CD1c-positive myeloid dendritic cell (primary cell): Measurements from ENCODE around the gene CDHR5.
A peak's percentile ranks its signal among the peaks of the same experiment; 100 is the strongest.
"Not testable (repeated sequence)": the region's sequence is repeated elsewhere in the genome, so short reads cannot be mapped to it uniquely, and the experiment has no call there.

Source experiments
- DNase-seq: peaks from one replicate; pipeline ENCODE4 v3.0.0-alpha.2; 2016; ENCODE audit errors: extremely low spot score

The CDHR5 gene, protein sequence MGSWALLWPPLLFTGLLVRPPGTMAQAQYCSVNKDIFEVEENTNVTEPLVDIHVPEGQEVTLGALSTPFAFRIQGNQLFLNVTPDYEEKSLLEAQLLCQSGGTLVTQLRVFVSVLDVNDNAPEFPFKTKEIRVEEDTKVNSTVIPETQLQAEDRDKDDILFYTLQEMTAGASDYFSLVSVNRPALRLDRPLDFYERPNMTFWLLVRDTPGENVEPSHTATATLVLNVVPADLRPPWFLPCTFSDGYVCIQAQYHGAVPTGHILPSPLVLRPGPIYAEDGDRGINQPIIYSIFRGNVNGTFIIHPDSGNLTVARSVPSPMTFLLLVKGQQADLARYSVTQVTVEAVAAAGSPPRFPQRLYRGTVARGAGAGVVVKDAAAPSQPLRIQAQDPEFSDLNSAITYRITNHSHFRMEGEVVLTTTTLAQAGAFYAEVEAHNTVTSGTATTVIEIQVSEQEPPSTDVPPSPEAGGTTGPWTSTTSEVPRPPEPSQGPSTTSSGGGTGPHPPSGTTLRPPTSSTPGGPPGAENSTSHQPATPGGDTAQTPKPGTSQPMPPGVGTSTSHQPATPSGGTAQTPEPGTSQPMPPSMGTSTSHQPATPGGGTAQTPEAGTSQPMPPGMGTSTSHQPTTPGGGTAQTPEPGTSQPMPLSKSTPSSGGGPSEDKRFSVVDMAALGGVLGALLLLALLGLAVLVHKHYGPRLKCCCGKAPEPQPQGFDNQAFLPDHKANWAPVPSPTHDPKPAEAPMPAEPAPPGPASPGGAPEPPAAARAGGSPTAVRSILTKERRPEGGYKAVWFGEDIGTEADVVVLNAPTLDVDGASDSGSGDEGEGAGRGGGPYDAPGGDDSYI

DNA sequence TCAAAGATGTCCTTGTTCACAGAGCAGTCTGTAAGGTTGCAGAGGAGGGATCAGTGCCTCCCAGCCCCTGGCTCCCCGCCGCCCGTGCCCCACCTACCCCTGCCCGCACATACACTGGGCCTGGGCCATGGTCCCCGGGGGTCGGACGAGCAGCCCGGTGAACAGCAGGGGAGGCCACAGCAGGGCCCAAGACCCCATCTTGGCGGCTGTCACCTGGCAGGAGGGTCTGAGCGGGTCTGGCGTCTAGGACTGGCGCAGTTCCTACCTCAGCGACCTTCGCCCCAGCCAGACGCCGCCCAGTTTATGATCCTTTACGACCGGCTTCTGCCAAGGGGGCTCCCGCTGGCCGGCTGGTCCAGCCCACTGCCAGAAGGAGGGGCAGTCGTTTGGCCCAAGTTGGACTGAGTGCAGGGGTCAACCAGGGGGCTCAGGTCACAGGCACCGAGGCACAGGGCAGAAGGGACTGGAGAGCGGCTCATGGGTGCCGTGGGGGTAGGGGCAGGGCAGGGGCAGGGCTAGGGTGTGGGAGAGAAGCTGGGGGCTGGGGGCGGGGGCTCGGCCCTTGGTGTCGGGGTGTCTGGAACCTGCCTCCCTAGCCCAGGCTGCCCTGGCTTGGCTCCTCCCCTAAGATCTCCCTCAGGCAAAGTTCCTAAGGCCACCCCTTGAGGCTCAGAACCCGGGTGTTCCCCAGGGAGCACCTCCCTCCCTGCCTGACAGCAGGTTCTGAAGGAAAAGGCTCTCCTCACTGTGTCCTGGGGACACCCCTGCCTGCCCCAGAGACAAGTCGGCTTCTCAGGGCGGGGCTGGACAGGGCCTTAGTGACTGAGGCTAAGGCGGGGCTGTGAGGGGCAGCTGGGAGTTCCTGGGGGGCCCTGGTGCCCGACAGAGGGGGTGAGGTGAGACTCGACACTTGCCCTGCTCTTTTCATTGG, at the start of gene CDHR5:
TSS of gene CDHR5 (minus strand) at position 251 of the 931 bp plus-strand sequence. CDS start at position 198, 53 bp downstream.
- DNase-seq, result no peak

DNA sequence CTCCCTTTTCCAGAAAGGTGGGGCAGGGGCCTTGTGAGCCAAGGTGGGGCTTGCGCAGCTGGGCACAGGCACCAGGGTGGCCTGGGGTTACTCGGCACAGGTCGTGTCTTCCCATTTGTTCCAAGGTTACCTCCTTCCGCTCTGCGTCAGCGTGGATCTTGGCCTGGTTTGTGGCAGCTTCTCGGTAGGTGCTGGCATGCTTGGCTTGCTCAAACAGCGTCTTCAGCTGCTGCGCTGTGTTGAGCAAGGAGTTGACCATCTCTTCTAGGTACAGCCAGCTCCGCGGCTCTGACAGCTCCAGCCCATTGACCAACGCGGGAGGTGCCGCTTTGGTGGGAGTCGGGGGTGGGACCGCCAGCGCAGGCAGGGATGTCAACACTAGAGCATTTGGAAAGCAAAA, 49.7 kb upstream of the CDHR5 start:
- DNase-seq, result no peak

DNA sequence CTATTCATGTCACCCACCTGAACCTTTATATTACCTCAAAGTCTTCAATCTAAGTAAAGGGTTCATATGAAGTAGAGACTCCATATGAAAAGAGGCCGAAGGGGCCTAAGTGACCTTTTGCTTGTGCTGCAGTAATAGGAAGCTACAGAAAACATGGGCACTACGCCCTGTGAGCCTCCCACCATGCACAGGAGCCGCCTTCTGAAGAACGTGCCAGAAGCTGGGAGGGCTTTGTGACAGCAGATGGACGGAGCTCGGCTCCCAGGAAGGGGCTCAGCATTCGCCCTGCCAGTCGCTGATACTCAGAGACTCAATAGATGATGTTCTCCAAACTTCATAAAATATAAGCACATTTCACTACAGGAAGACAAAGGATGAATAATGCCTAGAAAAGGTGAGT, 49.1 kb upstream of the CDHR5 start:
- no peak for DNase-seq

DNA sequence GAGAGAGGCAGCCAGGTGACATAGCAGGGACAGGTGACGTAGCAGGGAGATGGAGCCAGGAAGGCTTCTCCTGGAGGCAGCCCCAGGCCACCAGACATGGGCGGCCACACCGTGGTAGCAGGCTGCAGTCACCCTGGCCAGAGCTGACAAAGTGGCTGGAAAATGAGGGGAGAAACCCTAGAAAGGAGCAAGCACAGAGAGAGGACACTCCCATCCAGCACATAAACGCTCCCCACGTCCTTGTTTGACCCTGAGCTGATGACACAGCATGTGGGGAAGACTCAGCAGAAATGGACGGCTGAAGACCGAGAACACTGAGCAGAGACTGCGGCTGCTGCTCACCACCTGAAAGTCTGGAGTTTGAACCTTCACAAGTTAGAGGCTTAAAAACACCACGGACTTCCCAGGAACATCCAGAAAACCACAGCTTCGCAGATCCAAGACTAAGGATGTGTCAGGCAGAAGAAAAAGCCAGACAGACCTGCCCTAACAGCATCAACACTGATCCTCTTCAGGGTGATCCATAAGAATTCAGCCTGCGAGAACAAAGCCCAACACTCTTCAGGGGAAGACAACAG, 41.0 kb upstream of the CDHR5 start:
- no peak for DNase-seq

DNA sequence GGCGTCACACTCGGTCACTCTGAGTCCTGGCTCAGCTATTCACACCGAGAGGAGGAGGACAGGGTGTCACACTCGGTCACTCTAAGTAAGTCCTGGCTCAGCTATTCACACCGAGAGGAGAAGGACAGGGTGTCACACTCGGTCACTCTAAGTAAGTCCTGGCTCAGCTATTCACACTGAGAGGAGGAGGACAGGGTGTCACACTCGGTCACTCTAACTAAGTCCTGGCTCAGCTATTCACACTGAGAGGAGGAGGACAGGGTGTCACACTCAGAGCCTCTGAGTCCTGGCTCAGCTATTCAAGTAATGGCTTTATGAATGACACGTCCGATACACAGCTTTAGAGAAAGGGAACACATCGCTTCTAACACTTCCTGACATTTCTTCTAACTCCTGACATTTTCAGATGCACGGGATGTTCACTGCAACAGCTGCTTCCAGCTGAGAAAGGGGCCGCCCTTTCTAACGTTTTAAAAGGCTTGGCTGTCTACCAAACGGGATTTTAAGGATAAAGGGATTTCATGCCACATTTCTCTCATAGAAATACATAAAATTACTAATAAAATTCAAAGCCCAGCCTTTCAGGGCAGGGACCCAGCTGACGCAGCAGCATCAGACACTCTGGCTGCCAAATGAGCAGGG, 40.4 kb upstream of the CDHR5 start:
- DNase-seq, result no peak

DNA sequence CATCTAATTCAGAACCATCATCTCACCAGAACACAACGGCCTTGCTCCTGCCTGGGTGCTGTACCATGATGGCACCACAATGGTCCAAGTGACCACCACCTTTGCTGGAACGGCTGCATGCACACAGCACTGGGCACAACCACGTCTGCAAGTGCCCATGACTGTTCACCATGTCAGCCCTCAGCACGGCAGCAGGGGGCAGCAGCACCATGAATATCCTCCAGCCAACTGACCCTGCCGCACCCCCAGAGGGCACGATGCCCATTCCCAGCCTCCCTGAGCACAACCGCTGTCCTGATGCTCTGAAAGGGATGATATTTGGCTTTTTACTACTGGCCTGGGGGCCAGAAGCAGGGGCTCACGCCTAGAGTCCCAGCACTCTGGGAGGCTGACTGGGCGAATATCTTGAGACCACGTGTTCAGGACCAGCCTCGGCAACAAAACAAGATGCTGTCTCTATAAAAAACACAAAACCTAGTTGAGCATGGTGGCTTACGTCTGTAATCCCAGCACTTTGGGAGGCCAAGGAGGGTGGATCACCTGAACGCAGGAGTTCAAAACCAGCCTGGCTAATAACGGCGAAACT, 38.0 kb upstream of the CDHR5 start:
- peak; percentile 58 for DNase-seq

DNA sequence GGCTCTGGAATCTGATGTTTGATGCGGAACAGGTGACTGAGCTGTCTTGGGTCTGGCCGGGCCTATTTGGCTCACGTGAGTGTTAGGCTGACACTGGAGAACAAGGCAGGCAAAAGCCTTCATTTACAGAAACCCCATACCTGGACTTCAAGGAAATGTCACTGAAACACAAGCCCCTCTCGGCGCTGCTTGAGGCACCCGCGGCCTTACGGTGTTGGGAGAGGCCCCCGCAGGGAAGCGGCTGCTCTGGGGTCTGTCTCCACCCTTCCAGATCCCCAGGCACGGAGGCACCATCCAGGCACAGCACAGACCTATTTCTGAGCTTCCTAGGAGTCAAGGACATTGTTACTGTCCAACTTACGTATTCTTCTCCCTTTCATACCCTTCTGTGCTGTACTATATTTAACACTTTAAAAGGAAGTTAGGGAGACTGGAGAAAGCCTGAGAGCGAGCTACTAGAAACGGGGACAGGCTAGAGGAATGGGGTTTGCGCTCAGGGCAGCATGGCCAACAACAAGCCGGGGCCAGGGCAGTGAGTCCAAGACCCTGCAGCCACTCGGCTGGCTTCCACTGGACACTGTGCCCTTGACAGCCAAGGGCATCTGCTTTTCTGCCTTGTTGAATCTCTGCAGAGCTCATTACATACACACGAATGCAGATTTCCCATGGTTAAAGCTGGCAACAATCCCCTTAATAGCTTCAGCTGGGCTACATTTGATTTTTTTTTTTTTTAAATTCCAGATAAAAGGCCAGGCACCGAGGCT, 36.1 kb upstream of the CDHR5 start:
- DNase-seq, result no peak

DNA sequence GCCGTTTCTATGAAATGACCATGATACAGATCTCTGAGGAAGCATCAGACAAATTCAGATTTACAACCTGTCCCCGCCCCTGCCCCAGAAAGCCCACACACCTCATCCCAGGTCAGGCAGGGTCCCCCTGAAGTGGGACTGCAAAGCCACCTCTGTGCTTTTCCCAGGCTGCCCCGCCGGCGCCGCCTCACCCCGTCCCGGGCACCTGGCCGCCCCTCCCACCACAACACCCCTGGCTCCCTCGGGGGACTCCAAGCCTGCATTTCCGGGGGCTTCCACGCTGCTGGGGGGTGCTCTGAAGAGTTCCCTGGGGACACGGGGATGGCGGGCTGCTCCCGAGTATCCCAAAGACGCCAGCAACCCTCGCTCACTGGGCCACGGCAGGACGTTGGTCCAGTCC, 35.5 kb upstream of the CDHR5 start:
- no peak for DNase-seq

DNA sequence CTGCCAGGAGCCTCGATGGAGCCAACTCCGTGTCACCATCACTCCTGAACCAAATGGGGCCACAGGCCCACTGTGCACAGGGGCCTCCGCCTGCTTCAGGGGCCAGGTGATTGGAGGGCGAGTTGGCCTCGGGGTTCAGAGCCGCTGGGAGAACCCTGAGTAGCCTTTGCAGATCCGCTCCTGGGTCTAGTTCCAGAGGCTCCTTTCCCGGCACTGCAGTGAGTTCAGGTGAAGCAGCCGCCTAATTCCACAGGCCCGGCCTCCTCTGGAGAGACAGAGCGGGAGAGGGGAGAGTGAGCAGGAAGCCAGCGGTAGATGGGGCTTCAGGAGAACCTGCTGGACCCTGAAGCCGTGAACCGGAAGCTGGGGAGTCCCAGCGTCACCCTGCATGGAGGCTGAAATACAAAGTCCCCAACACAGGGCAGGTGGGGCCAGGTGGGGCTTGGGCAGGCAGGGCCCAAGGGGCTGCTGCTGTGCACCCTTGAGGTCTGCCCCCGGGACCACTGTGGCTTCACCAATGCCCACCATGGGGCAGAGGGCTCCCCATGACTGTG, 34.9 kb upstream of the CDHR5 start:
- DNase-seq, result no peak

DNA sequence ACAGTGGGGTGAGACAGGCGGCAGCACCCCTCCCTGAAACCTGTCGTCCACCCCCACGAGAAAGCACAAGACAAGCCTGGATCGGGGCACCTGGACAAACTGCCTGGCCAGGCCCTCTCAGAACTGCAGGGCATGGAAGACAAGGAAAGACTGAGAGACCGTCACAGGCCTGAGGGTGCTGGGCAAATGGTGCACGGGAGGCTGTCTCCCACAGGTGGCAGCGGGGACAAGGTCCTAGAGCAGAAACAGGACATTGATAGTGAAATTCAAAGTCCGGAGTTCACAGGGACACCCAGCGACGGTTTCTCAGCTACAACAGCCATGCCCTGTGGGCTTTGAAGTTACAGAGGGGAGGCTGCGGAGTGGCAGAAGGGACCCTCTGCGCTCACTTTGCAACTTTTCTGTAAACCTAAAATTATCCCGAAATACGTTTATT, 33.0 kb upstream of the CDHR5 start:
- no peak for DNase-seq

DNA sequence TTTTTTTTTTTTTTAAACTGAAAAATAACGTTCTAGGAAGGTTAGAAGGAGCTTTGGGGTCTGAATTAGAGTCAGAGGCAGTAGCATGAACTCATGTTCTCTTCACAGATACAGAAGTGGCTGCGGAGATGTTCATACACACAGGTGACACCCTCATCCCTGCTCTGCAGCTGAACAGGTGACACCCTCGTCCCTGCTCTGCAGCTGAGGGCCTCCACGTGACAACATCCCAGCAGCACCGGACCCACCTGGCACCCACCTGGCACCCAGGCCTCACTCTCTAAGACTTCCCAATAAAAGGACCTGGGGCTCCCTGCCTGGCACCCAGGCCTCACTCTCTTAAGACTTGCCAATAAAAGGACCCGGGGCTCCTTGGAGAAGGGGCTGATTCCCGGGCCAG, 32.1 kb upstream of the CDHR5 start:
- DNase-seq, result no peak

DNA sequence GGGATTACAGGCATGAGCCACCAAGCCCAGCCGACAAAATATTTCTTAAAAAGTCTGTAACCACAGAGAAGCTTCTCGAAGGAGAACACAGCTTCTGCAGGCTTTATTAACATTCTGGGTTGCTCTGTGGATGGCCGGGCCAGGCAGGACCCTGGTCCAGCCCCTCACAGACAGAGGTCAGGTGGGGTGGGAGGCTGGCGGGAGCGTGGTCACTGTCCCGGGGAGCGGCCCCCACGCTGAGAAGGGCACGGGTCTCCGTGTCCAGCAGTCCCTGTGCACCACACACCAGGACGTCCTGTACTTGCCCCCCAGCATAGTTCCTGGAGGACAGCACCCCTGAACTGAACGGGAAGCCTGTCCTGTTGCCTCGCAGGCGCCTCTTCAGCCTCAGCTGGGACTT, 31.7 kb upstream of the CDHR5 start:
- no peak for DNase-seq

DNA sequence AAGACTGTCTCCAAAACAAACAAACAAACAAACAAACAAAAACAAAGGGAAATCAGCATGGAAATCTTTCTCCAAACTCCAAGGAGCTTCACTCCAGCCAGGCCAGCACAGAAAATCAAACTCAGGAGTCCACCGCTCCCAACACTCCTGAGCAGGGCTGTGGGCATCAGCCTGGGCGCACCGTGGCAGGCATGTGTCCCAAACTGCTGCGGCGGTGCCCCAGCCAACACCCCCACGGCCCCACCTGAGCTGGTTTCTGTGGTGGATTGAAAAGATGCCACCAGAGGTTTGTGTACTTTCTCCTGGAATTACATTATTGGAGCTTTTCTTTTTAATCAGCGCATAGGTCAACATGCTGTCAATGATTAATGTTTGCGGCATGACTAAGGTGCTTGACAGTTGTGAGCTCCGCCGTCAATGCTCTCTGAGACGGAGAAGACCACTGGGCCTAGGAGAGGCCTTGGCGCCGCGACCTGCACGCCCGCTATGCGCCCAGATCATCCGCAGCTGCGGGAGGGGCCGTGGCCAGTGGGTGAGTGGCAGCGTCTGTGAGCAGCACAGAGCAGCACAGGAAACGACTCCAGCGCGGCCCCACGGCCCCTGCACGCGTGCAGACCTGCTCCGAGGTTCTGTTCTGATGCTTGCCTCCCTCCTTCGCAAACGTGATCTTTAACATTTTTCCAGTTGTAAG, 30.4 kb upstream of the CDHR5 start:
- no peak for DNase-seq

DNA sequence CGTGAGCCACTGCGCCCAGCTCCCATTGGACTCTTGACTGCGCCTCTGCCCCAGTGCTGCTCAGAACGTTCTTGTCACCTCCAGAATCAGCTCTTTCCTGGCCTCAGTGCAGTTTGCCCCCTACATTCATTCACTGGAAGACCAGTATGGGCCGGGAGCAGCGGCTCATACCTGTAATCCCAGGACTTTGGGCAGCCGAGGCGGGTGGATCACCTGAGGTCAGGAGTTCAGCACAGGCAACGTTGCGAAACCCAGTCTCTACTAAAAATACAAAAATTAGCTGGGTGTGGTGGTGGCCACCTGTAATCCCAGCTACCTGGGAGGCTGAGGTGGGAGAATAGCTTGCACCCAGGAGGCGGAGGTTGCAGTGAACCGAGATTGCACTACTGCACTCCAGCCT, 29.7 kb upstream of the CDHR5 start:
- DNase-seq, result not testable (repeated sequence)

DNA sequence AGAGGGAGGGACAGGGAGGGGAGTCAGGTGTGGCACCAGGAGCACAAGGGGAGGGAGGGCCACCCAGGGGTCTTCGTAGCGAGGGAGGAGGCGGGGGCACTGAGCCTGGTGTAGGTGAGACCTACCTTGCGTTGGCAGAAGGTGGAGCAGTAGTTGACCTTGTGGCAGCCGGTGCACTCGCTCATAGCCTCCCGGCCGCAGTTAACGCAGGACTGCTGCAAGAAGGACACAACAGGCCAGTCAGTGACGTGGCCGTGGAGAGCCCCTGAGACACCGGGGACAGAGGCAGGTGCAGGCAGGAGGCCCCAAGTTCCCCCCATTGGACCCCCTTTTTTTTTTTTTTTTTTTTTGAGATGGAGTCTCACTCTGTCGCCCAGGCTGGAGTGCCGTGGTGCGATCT, 29.1 kb upstream of the CDHR5 start:
- DNase-seq, result no peak

DNA sequence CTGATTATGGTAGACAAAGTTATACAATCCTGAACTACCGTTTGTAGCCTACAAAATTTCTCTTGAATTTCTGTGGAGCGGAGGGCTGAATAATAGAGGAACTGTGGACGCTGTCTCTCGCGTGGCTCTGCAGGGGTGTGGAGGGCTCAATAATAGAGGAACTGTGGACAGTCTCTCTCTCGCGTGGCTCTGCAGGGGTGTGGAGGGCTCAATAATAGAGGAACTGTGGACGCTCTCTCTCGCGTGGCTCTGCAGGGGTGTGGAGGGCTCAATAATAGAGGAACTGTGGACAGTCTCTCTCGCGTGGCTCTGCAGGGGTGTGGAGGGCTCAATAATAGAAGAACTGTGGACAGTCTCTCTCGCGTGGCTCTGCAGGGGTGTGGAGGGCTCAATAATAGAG, 28.4 kb upstream of the CDHR5 start:
- peak; percentile 78 for DNase-seq

DNA sequence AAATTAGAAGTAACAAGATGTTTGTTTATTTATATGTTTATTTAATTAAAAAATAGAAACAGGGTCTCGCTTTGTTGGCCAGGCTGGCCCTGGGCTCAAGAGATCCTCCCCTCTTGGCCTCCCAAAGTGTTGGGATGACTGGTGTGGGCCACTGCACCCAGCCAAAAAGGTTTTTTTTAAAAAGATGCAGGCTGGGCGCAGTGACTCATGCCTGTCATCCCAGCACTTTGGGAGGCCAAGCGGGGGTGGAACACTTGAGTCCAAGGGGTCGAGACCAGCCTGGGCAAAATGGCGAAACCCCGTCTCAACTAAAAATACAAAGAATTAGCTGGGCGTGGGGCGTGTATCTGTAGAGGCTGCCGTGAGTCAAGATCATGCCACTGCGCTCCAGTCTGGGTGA, 25.7 kb upstream of the CDHR5 start:
- DNase-seq, result no peak

DNA sequence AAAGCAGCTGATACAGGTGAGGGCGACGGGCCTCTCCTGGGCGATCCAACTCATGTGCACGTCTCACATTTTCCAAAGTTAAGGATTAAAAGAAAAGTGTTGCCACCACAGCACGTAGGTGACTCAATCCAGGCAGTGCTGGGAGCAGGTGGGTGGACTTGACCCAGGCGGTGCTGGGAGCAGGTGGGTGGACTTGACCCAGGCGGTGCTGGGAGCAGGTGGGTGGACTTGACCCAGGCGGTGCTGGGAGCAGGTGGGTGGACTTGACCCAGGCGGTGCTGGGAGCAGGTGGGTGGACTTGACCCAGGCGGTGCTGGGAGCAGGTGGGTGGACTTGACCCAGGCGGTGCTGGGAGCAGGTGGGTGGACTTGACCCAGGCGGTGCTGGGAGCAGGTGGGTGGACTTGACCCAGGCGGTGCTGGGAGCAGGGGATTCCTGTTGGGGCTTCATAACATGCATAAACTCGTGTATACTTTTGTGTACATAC, 23.0 kb upstream of the CDHR5 start:
- not testable (repeated sequence) for DNase-seq

DNA sequence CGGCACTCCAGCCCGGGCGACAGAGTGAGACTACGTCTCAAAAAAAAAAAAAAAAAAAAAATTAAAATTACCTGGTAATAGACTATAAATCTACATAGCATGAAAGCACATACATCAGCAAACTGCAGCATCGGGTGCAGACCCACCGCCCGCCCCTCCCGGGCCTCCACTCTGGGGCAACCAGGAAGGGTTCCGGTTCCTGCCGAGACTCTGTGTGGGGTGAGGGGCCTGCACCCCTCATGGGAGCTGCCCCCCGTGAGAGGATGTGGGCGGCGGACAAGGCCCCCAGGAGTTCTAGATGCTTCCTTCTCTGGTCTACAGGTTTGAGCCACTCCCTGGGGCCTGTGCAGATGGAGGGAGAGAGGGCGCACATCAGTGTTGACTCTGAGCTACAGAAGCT, 21.5 kb upstream of the CDHR5 start:
- DNase-seq, result no peak
